ENCODE results near the gene HSPA5.

DNA sequence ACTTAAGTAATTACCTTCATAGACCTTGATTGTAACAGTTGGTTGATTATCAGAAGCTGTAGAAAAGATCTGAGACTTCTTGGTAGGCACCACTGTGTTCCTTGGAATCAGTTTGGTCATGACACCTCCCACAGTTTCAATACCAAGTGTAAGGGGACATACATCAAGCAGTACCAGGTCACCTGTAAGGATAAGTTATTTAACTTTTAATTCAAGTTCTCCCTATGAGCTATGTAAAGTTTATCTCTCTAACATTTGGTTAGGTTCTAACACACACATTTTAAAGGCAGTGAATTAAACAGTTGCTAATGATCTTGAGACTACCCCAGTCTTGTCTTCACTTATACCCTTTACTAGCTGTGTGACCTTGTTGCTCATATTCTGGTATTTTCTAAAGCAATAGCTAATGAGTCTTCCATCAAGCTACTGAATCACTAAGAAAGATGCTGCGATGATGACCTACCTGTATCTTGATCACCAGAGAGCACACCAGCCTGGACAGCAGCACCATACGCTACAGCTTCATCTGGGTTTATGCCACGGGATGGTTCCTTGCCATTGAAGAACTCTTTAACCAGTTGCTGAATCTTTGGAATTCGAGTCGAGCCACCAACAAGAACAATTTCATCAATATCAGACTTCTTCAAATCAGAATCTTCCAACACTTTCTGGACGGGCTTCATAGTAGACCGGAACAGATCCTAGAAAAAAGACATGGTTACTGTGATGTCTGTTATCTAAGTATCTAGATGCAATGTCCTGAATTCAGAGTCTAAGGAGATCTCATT is 2.8 kb downstream of the HSPA5 start:
- TF ChIP-seq, protein P1, sequence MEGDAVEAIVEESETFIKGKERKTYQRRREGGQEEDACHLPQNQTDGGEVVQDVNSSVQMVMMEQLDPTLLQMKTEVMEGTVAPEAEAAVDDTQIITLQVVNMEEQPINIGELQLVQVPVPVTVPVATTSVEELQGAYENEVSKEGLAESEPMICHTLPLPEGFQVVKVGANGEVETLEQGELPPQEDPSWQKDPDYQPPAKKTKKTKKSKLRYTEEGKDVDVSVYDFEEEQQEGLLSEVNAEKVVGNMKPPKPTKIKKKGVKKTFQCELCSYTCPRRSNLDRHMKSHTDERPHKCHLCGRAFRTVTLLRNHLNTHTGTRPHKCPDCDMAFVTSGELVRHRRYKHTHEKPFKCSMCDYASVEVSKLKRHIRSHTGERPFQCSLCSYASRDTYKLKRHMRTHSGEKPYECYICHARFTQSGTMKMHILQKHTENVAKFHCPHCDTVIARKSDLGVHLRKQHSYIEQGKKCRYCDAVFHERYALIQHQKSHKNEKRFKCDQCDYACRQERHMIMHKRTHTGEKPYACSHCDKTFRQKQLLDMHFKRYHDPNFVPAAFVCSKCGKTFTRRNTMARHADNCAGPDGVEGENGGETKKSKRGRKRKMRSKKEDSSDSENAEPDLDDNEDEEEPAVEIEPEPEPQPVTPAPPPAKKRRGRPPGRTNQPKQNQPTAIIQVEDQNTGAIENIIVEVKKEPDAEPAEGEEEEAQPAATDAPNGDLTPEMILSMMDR (IDR thresholded peaks at IDR 0.05 in 2 of 3, conservative IDR thresholded peaks at IDR 0.05 in 1 of 3; ENCODE audit: control insufficient read depth in 2 of 3, extremely low read depth in 1 of 3, insufficient read depth in 1 of 3, low read depth in 3 of 3, low read length in 3 of 3) = no peak
- no peak for TF ChIP-seq FOXM1 (IDR thresholded peaks at IDR 0.05; ENCODE audit: low read depth, low read length)
- TF ChIP-seq NFXL1 (IDR thresholded peaks at IDR 0.05; ENCODE audit: borderline replicate concordance) = no peak
- no peak for TF ChIP-seq ETV6 (conservative IDR thresholded peaks at IDR 0.05 in 1 of 2, IDR thresholded peaks at IDR 0.05 in 1 of 2; ENCODE audit: borderline replicate concordance in 1 of 2, low read depth in 1 of 2)
- TF ChIP-seq NR2C2 (IDR thresholded peaks at IDR 0.05; ENCODE audit: borderline replicate concordance, control insufficient read depth, insufficient read length, low read depth) = no peak
- TF ChIP-seq, protein P2, sequence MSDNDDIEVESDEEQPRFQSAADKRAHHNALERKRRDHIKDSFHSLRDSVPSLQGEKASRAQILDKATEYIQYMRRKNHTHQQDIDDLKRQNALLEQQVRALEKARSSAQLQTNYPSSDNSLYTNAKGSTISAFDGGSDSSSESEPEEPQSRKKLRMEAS (IDR thresholded peaks at IDR 0.05; ENCODE audit: low read depth, low read length) = no peak
- no peak for TF ChIP-seq YY1 (IDR thresholded peaks at IDR 0.05; ENCODE audit: low read depth, low read length)
- TF ChIP-seq CREM (IDR thresholded peaks at IDR 0.05; ENCODE audit: low read depth) = no peak
- TF ChIP-seq, protein P3, sequence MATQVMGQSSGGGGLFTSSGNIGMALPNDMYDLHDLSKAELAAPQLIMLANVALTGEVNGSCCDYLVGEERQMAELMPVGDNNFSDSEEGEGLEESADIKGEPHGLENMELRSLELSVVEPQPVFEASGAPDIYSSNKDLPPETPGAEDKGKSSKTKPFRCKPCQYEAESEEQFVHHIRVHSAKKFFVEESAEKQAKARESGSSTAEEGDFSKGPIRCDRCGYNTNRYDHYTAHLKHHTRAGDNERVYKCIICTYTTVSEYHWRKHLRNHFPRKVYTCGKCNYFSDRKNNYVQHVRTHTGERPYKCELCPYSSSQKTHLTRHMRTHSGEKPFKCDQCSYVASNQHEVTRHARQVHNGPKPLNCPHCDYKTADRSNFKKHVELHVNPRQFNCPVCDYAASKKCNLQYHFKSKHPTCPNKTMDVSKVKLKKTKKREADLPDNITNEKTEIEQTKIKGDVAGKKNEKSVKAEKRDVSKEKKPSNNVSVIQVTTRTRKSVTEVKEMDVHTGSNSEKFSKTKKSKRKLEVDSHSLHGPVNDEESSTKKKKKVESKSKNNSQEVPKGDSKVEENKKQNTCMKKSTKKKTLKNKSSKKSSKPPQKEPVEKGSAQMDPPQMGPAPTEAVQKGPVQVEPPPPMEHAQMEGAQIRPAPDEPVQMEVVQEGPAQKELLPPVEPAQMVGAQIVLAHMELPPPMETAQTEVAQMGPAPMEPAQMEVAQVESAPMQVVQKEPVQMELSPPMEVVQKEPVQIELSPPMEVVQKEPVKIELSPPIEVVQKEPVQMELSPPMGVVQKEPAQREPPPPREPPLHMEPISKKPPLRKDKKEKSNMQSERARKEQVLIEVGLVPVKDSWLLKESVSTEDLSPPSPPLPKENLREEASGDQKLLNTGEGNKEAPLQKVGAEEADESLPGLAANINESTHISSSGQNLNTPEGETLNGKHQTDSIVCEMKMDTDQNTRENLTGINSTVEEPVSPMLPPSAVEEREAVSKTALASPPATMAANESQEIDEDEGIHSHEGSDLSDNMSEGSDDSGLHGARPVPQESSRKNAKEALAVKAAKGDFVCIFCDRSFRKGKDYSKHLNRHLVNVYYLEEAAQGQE (IDR thresholded peaks at IDR 0.05; ENCODE audit: low read depth, low read length) = no peak
- TF ChIP-seq TAF1 (IDR thresholded peaks at IDR 0.05; ENCODE audit: borderline replicate concordance, low read depth, low read length) = no peak
- TF ChIP-seq EZH2 (IDR thresholded peaks at IDR 0.05; ENCODE audit: borderline replicate concordance, control insufficient read depth, low read depth, low read length) = no peak
- no peak for TF ChIP-seq RCOR1 (conservative IDR thresholded peaks at IDR 0.05; ENCODE audit: low read depth, low read length)
- no peak for TF ChIP-seq SP1 (IDR thresholded peaks at IDR 0.05; ENCODE audit: low read depth, low read length)
